ENCODE data around the gene SIGLEC6. TPM values are rescaled to one million over a fixed set of nuclear protein-coding genes. Genes with fewer than 3 reads are reported as not detected.

The SIGLEC6 gene
- total RNA-seq, 1 experiment from 2014 or later: 10.0 TPM

- ChIA-PET CTCF (interaction anchor here (0.6 to 1.1 kb wide), 5 partner anchors 23 to 87 kb away, joined by 3 to 5 read pairs (median 4); no protein-coding TSS in a partner anchor), POLR2A (interaction anchor here (0.7 kb wide), 2 partner anchors 203 to 232 kb away, joined by 4 read pairs; no protein-coding TSS in a partner anchor)
- DNase-seq: peak; percentile 92 to 95
- Histone ChIP-seq H3K36me3 (ENCODE audit: control insufficient read depth, insufficient read depth, low read length) (no peaks in the 10 kb centered on the region), H3K4me1 (peaks cover 32% of the 10 kb centered on the region), H3K4me3 (ENCODE audit: low read depth, low read length) (peak within 1 kb of the TSS; percentile 65), H3K9me3 (no peaks in the 10 kb centered on the region), H3K27me3 (replicated peaks; ENCODE audit: control insufficient read depth, insufficient read depth, low read length) (no peaks in the 10 kb centered on the region)
- peaks cover 18% of the 10 kb centered on the region for H3K36me3 Mint-ChIP-seq (ENCODE audit: insufficient read depth, unreplicated experiment)
- H3K27me3 Mint-ChIP-seq (ENCODE audit: insufficient read depth, unreplicated experiment): no peaks in the 10 kb centered on the region
- intact Hi-C loops (cut with micrococcal nuclease; ENCODE audit: unreplicated experiment): loop anchor here (1.0 kb wide), 1 partner anchor 23 kb away; no protein-coding TSS in a partner anchor
- BruUV-seq (replicated peaks): no TSS peak
- peaks cover 16% of the 10 kb centered on the region for H3K4me1 Mint-ChIP-seq (ENCODE audit: low read depth, unreplicated experiment)
- TF ChIP-seq CTCF (IDR thresholded peaks at IDR 0.05; ENCODE audit: insufficient read depth in 1 of 2, low read depth in 1 of 2, low read length in 1 of 2, severe bottlenecking in 1 of 2, unreplicated experiment in 1 of 2): no peak
- H3K4me3 Mint-ChIP-seq (ENCODE audit: unreplicated experiment): peak within 1 kb of the TSS; percentile 99
- peak within 1 kb of the TSS; percentile 93 for H3K27ac Mint-ChIP-seq (ENCODE audit: unreplicated experiment)
- H3K9me3 Mint-ChIP-seq (ENCODE audit: unreplicated experiment): no peaks in the 10 kb centered on the region
Observed at GRCh38 chr19:51570962-51571575, 39.6 kb upstream of the SIGLEC6 start, which contains the start of gene ZNF175. Gene ZNF175 (plus strand): TSS chr19:51571283. CDS start chr19:51573330, 2,047 bp downstream.

GRCh38 chr19:51568456-51568855 lies 37.0 kb upstream of the SIGLEC6 start:
- ChIA-PET CTCF (no interaction called here), POLR2A (no interaction called here)
- H3K36me3 ChIP-seq (ENCODE audit: control insufficient read depth, insufficient read depth, low read length): no peaks in the 10 kb centered on the region
- H3K4me1 Mint-ChIP-seq (ENCODE audit: low read depth, unreplicated experiment): peaks cover 21% of the 10 kb centered on the region
- intact Hi-C loops (cut with micrococcal nuclease; ENCODE audit: unreplicated experiment): no loop called here
- H3K9me3 ChIP-seq: no peaks in the 10 kb centered on the region
- DNase-seq: no peak
- BruUV-seq (replicated peaks): no TSS peak
- no peaks in the 10 kb centered on the region for H3K9me3 Mint-ChIP-seq (ENCODE audit: unreplicated experiment)
- H3K36me3 Mint-ChIP-seq (ENCODE audit: insufficient read depth, unreplicated experiment): peaks cover 16% of the 10 kb centered on the region
- H3K4me1 ChIP-seq: peaks cover 39% of the 10 kb centered on the region
- no peak overlapping the region for H3K4me3 Mint-ChIP-seq (ENCODE audit: unreplicated experiment)
- H3K27ac Mint-ChIP-seq (ENCODE audit: unreplicated experiment): no peak overlapping the region
- TF ChIP-seq CTCF (IDR thresholded peaks at IDR 0.05; ENCODE audit: insufficient read depth in 1 of 2, low read depth in 1 of 2, low read length in 1 of 2, severe bottlenecking in 1 of 2, unreplicated experiment in 1 of 2): no peak
- peaks cover 2% of the 10 kb centered on the region for H3K27me3 Mint-ChIP-seq (ENCODE audit: insufficient read depth, unreplicated experiment)
- no peak overlapping the region for H3K4me3 ChIP-seq (ENCODE audit: low read depth, low read length)
- H3K27me3 ChIP-seq (replicated peaks; ENCODE audit: control insufficient read depth, insufficient read depth, low read length): no peaks in the 10 kb centered on the region

- Mint-ChIP-seq H3K4me3 (ENCODE audit: unreplicated experiment) (no peak overlapping the region), H3K4me1 (ENCODE audit: low read depth, unreplicated experiment) (peaks cover 21% of the 10 kb centered on the region), H3K27me3 (ENCODE audit: insufficient read depth, unreplicated experiment) (peaks cover 2% of the 10 kb centered on the region), H3K9me3 (ENCODE audit: unreplicated experiment) (no peaks in the 10 kb centered on the region), H3K27ac (ENCODE audit: unreplicated experiment) (no peak overlapping the region), H3K36me3 (ENCODE audit: insufficient read depth, unreplicated experiment) (peaks cover 12% of the 10 kb centered on the region)
- no peak for TF ChIP-seq CTCF (IDR thresholded peaks at IDR 0.05; ENCODE audit: insufficient read depth in 1 of 2, low read depth in 1 of 2, low read length in 1 of 2, severe bottlenecking in 1 of 2, unreplicated experiment in 1 of 2)
- Histone ChIP-seq H3K4me3 (ENCODE audit: low read depth, low read length) (no peak overlapping the region), H3K4me1 (peaks cover 39% of the 10 kb centered on the region), H3K27me3 (replicated peaks; ENCODE audit: control insufficient read depth, insufficient read depth, low read length) (no peaks in the 10 kb centered on the region), H3K9me3 (no peaks in the 10 kb centered on the region), H3K36me3 (ENCODE audit: control insufficient read depth, insufficient read depth, low read length) (no peaks in the 10 kb centered on the region)
- BruUV-seq (replicated peaks): no TSS peak
- ChIA-PET POLR2A (no interaction called here), CTCF (no interaction called here)
- no peak for DNase-seq
- intact Hi-C loops (cut with micrococcal nuclease; ENCODE audit: unreplicated experiment): no loop called here
Observed at GRCh38 chr19:51567583-51567982, 36.1 kb upstream of the SIGLEC6 start.
